Kasumi-1 (cell line): ENCODE results near the gene IPCEF1.
A peak's percentile ranks its signal among the peaks of the same experiment; 100 is the strongest.

Source experiments
- DNase-seq, 2 experiments: peaks; one replicate each; lab custom pipeline; 2025; lab: John Stamatoyannopoulos, UW

The IPCEF1 gene

DNA sequence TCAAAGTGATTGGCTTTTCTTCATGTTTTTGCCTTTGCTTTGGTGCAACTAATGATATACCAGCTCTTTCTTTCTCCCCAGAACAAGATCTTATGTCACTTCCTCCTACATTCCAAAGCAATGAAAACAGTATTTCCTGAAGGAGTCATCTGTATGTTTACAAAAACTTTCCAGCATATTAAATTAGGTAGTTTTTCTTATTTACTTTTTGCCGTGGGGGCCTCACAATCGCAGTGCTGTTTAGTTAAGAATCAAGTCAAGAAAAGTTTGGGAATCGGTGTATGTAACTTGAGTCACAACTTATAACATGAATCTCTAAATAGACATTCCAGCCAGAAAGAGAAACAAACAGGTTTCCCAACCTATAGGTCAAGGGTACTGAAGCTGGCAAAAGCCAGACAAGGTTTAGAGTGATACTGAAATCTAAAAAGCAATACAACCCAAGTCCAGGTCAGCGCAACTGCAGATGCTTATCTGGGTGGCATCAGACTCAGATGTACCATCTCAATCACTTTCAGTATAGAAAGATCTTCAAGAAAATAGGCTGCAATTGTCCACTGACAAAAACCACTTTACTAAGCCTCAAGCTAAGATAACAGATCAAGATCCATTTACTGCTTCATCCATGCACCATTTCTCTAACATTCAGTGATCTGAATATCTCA lies 63.6 kb downstream of the IPCEF1 start:
- DNase-seq, result no peak

DNA sequence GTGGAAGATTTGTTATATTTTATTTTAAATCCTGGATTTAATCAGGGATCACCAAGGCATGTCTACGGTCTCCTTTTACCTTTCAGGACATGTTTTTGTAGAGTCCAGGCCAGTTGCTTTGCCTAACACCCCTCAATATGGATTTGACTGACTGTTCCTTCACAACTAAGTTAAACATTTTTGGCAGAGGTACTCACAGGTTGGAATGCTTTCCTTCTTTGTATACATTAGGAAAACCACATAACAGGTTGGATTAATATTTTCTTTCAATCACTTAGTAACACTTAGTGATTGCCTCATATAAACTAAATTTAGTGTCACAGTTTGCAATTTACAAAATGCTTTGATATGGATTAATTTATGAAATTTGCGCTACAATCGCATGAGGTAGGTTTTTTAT lies 64.5 kb downstream of the IPCEF1 start:
- no peak for DNase-seq

DNA sequence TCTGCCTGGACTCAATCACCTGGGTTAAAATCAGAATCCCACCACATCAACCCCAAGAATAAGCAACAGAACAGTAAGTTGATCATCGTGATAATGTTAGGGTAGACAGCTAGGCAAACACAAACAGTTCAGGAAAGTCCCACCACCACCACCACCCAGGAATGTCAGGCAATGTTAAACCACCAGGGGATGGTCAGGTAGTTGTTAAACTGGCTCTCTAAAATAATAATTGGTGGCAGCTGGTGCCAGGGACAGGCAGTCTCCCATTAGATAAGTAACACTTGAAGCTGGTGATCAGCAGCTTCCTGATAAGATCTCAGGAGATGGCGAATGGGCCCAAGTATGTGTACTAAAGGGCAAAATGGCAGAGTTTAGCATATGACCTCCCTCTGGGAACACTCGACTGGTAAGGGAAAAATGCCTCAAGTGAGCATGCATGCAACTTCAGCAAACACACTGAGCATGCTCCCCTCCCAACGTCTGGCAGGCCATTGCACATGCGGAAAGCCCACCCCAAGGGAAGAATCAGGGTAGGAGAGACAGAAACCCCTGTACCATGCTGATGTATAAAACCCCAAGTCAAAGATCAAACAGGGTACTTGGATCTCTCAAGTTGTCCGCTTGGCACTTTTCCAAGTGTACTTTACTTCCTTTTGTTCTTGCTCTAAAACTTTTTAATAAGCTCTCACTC lies 66.6 kb downstream of the IPCEF1 start:
- no peak for DNase-seq

DNA sequence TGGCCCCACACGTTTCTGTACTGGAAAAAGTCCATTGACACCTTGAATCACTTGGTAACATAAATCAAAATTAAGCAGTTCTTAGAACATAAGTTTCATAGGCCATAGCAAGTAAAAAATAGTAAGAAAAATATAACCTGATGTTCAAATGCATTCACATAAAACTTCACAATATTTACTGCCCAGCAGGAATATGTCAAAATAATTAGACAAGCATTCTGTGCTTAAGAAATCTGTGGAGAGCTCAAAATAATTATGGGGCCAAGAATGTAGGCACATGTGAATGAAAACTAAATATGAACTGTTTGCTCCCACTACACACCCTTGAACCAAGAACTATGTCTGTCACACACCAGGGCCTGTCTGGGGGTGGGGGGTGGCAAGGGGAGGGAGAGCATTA lies 70.8 kb downstream of the IPCEF1 start:
- DNase-seq, result no peak

DNA sequence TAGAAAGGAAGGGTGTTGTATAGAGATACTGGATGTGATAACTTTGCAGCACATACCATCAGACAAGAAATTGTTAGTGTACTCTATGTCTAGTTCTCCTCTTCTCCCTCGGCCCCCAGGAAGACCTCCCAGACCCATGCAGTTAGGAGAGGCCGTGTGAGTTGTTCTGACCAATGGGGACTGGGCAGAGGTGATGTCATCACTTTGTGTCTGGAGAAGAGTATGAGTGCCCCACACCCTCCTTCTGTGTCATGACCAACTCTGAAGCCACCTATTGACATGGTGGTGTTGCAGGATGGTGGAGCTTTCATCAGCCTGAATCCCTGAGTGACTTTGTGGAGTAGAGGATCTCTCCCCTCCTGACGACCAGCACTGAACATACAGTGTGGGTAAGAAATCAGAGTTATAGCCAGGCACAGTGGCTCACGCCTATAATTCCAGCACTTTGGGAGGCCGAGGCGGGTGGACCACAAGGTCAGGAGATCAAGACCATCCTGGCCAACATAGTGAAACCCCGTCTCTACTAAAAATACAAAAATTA lies 72.2 kb downstream of the IPCEF1 start:
- no peak for DNase-seq

DNA sequence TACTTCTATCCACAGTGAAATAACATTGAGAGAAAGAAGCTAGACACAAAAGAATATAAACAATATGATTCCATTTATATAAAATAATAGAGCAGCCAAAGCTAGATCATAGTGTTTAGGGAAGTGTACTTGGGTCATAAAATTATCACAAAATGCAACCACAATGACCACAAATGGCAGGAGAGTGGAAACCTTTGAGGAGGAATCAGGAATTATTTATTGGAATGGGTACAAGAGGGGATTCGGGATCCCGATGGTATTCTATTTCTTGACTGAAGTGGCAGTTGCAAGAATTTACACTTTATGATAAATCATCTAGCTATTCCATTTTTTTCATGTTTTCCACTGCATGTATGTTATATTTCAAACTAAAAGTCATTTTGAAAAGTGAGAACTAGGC lies 76.1 kb downstream of the IPCEF1 start:
- no peak for DNase-seq

DNA sequence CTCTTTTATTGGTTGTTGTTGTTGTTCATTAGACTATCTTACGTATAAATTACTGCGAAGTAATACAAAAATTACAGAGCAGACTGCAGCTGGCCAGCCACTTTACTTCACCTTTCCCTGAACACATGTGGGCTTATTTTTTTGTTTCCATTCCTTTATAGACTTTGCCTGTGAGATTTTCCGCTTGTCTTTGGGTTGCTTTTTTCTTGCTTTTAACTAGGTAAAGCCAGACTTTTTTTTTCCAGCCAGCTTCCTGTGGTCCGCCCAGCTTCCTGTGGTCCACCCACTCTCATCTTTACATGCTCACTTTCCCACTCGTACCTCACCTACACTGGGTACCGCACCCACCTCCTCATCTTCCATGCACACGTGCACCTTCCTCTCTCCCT lies 79.0 kb downstream of the IPCEF1 start:
- no peak for DNase-seq

DNA sequence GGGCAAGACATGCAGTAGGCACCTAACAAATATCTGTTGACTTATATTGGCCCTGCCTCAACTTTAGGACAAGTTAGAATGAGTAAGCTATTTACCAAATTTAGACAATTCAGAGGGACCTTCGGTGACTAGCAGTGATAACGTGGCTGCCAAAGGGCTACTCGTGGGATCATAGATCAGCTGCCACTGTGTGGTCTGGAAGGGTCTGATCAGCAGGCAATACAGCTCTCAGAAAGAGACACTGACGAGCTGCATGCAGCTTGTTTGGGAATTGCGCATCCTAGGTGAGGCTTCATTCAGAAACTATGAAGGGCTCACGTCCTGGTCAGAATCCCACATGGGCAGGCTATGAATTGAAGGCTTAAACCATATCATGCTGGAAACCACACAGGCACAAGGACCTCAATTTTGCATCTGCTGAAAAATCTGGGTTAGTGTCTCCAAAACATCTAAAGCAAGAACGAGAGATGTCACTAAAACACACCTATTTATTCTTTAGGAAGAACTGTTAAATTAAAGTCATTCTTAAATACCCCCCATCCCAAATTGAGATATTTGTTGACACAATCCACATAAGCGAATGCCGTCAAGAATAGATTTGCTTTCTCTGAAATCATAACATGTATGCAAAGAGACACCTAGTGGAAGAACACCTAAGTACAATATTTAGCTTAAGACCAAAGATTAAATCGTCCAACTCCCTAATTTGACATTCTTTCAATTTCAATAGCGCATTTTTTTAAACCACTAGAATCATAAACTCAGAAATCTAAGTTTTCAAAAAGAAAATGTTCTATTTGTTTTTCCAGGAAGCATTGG lies 79.6 kb downstream of the IPCEF1 start:
- peak; percentile 75 to 80 for DNase-seq

DNA sequence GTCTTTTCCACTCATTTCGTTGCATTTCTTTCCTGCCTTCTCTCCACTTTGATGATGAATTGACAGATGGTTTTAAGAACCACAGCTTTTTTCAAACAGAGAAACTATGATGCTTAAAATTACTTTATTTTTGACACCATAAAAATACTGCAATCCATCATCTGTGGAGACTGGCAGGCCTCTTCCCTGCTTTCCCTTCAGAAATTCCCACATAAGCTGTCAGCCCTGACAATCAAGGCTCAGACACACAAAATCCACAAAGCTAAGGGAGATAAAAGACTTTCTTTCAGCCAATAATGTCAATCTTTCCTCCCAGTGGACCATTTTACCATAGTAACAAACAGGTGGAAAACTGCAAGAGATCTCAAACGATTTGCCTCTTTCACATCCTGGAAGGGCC lies 82.4 kb downstream of the IPCEF1 start:
- no peak for DNase-seq

DNA sequence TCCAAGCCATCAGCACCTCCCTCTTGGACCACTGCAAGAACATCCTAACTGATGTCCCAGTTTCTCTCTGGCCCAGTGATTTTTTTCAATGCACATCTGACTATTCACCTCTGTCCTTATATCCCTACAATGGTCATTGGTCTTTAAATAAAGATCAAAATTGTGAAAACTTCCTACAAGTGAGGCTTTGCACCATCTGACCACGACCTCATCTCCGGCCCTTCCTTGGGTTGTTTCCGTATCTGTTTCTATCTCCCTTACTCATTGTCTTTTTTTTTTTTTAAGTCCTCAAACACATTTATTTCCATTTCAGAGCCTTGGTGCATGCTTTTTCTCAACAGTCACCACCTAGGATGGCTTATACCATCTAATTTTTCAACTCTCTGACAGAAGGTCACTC lies 88.1 kb downstream of the IPCEF1 start:
- no peak for DNase-seq

DNA sequence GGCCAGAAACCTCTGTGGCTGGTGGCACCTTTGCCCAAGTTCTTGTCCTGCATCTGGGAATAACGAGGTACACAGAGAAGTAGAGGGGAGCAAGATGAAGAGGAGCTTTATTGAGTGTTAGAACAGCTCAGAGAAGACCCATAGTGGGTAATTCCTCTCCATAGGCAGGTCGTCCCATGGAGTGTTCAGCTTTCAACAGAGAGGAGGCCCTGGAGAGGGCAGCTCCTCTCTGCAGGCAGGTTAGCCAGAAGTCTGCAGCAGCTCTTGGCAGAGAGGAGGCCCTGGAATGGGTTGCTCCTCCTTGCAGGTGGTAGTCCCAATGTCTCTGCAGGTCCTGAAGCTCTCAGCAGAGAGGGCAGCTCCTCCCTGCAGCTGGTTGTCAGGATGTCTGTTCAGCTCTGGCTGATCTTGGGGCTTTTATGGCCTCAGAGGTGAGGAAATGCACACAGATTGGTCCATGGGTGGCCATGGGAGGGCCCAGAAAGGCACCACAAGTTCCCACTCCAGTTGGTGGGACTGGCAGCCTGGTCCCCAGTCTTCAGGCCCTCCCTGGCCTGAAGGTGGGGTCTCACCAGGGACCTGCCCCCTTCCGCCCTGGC lies 89.0 kb downstream of the IPCEF1 start:
- DNase-seq, result no peak

DNA sequence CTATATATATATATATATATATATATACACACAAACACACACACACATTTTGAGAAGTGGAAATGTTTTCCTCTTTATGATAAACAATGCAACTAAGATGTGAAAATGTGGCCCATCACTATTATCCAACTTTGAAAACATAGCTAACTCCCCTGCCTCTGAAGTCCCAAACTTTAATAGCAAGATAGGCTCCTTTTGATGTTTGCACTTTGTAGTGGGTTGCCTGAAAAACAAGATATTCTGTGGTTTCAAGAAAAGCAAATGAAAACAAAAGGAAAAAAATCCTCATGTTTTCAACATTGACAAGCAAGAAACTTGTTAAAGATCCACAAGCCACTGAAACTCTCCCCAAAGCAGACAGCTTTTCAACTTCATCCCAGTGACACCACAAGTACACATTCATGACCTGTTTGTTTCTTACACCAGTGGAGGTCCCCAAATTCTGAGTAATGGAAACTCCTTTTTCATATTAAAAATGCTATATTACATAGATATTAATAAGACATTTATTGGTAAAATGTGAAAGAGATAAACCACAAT lies 90.0 kb downstream of the IPCEF1 start:
- no peak for DNase-seq

DNA sequence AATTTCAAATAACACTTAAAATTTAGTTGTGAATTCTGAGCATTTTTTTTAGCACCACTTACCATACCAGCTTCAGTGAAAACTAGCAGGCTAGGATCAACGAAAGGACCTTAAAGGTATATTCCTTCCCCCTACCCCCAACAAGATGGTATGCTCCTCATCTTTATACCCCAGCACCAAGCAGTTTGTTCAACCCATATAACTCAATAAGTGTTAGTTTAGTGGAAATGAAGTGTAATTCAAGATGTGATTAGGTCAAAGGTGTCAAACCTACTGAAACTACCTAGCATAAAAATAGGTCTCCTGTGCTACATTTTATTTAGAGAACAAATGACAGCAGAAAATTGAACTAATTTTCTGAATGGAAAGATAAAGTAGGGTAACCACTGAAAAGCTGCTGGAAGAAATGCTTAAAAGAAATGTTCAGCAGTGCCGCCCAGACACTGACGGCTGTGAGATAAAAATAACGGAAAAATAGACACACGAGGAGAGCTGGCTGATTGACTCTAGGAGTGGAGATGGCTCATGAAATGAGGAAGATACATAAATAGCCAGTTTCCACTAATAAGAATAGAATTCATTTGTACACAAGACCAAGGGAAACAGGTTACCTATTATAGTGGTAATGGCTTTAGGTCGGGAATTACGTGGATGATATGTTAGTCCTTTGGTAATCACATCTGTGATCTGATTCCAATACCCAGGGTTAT lies 94.8 kb downstream of the IPCEF1 start:
- peak; percentile 69 to 75 for DNase-seq

DNA sequence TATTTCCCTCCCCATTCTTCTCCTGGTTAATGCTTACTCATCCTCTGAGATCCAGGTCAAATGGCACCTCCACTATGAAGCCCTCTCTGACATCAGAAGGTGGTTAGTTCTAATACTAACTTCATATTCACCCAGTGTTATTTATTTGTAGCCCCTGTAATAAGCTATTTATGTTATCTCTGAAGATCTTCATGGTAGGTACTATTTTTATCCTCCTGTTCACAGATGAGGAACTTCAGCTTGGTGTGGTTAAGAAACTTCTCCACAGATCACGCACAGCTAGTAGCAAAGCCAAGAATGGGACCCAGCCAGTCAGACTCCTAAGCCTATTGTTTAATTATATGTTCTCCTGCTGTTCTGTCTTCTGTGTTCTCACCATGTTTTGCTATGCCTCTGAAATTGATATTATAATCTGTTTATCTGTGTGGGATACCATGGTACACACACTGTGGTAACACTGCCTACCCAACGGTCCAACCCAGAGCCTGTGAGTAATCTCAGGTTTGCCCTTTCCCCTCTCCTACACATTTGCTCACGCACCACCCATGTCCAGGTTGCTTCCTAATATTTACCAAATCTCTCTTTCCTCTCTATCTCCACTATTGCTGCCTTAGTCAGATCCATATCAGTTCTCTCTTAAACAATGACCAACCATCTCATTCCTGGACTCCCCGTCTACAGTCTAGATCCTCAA lies 98.4 kb downstream of the IPCEF1 start:
- peak; percentile 87 to 91 for DNase-seq

DNA sequence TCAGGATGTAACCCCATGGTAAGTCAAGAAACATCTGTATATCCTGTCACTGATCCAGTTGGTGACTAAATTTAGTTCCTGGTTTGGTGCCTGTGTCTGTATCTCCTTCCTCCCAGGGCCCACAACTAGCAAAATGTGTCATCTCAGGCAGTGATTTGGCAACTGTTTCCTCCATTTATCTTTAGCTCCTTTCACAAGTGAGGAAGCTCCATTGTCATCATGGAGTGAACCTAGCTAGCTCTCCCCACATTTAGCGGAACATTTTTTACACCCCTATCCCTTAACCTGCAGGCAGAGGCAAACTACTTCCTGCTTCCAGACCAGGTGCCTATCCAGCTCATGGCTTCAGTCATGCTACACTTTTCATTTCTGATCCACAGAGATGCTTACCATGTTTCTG lies 99.5 kb downstream of the IPCEF1 start:
- peak; percentile 95 to 96 for DNase-seq

DNA sequence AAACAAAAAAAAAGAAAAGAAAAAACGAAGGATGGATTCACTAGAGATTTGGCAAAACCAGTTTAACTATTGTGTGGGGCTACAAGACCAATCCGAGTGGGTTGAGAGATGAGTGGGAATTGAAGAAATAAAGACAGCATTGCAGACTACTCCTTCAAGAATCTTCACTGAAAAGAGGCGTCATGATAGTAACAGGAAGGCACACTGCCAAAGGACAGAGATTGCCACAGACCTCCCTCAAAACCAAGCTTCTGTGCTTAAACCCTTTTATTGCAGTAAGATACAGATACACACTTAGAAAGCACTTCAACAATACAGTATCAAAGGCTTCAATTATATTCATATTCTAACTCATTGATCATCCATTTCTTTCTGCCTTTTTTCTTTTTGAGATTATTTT lies 103.9 kb downstream of the IPCEF1 start:
- peak; percentile 42 to 55 for DNase-seq

DNA sequence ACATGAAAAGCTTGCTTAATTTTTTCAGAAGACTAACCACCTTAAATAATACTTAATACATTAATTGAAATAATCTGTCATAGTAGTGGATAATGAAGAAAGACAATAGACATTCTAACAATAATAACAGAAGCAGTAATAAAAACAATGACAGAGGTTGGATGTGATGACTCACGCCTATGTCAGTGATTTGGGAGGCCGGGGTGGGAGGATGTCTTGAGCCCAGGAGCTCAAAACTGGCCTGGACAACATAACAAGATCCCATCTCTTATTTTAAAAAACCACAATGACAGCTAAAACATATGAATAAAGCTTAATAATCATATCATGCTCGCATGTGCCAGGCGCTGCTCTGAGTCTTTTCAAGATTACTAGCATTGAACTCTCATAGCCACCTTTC lies 105.5 kb downstream of the IPCEF1 start:
- DNase-seq, result no peak

DNA sequence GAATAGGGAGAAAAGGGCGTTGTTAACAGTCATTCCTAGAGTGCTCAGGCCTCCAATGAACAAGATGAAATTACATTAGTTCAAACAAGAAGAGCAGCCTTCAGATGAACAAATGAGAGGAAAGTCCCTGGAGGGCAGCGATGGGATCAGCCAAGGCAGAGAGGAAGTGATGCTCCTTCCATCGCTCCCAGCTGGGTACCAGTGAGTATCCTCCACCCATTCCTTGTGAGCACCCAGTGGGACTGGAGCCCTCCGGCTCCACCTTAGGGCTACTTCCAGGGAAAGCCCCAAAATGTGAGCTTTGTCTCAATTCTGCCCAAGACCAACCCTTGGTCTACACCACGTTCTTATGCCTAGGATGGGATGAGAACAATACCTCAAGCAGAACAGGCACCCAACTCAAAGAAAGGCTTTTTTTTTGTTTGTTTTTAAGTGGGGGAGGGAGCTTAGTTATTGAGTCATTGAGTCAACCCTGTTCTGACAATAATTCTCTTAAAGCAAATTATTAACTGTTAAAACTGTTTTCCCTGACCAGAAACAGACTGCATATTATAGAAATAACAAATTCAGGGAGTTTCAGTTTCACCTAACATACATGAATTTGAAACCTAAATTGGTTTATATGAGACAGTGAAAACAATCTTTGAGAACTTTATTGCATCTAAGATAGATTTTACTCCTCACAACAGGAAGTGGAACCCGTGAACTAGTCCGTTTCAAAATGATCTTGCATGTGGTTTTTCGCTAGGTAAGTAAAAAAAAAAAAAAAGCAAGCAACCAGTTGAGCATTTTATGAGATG lies 106.9 kb downstream of the IPCEF1 start:
- DNase-seq, result no peak

DNA sequence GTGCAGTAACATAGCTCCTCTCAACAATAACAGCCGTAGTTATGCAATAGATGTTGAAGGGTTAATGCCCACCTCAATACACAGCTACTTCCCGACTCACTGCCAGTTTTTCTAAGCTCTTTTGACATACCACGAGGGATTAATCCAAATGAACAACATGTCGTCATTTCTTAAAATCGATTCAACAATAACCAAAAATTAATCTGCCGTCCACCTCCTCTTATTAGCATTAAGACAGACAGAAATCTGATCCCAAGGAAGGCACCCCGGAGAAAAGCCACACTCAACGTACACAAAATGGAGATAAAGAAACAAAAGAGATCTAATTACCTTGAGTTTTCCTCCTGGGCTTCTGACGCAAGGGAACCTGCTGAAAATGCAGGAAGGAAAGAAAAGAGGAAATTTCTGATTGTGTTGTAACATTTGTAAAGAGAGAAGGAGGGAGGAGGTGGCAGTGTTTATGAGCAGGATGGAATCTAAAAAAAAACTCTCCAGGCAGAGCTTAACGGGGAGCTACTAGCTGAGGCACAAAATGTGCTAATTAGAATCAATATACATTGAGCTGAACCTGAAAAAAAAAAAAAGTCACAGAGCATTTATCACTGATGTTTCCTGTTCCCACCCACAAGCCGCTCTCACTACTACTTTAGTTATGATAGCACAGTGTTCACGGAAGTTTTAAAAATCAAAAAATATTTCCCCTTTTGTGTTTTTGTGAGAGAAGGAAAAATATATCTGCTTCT lies 109.3 kb downstream of the IPCEF1 start:
- DNase-seq, result peak; percentile 28 to 53
